WTC11 (cell line): Measurements from ENCODE around the gene RNU5B-1. TPM values are rescaled to one million over a fixed set of nuclear protein-coding genes. Genes with fewer than 3 reads are reported as not detected.

Source experiments
- ATAC-seq: fragments of 200-7000 bp; cut with Tn5 transposase; 2 replicates; pipeline ENCODE4 v1.10.0; 2021; ENCODE audit warnings: mild to moderate bottlenecking, moderate library complexity
- CTCF ChIA-PET: fragments of 300-600 bp; sonication (Branson Sonifier 250); formaldehyde crosslinking; loops from one replicate; lab custom pipeline; 2021; ENCODE audit warnings: antibody characterized with exemption; lab: Charles Lee
- POLR2A ChIA-PET: fragments of 350-600 bp; sonication (Branson Sonifier 250); formaldehyde crosslinking; loops from one replicate; lab custom pipeline; 2021; ENCODE audit warnings: antibody characterized with exemption; lab: Charles Lee
- DNase-seq: peaks from one replicate; pipeline ENCODE4 v3.0.0; 2021; ENCODE audit warnings: low spot score
- H3K27ac Mint-ChIP-seq: 2 replicates; pipeline ENCODE4 v1.8.0; 2021; ENCODE audit warnings: mixed read lengths
- H3K27me3 Mint-ChIP-seq: 2 replicates; pipeline ENCODE4 v1.8.0; 2021; ENCODE audit warnings: low read depth, mild to moderate bottlenecking, moderate library complexity, mixed read lengths
- H3K36me3 Mint-ChIP-seq: 2 replicates; pipeline ENCODE4 v1.8.0; 2021; ENCODE audit warnings: mixed read lengths
- H3K4me1 Mint-ChIP-seq: 2 replicates; pipeline ENCODE4 v1.8.0; 2022; ENCODE audit warnings: mixed read lengths
- H3K4me3 Mint-ChIP-seq: 2 replicates; pipeline ENCODE4 v1.8.0; 2021; ENCODE audit warnings: mild to moderate bottlenecking, moderate library complexity, mixed read lengths
- H3K9me3 Mint-ChIP-seq: 2 replicates; pipeline ENCODE4 v1.8.0; 2021; ENCODE audit warnings: mixed read lengths
- AFF4 ChIP-seq: sonication (generic); formaldehyde crosslinking; IDR thresholded peaks from 2 replicates; pipeline ENCODE4 v1.8.1; 2023; ENCODE audit warnings: mild to moderate bottlenecking, missing genetic modification reagents, borderline replicate concordance
- AR ChIP-seq: fragments of 250-450 bp; sonication (Bioruptor Pico); IDR thresholded peaks from 2 replicates; pipeline ENCODE4 v1.9.0; 2021; ENCODE audit warnings: mild to moderate bottlenecking
- ATF3 ChIP-seq: sonication (generic); formaldehyde crosslinking; conservative IDR thresholded peaks from 2 replicates; pipeline ENCODE4 v1.8.1; 2022; ENCODE audit warnings: mild to moderate bottlenecking, missing genetic modification reagents
- EMX1 ChIP-seq: fragments of 250-450 bp; sonication (Bioruptor Pico); IDR thresholded peaks from 2 replicates; pipeline ENCODE4 v1.8.0; 2021; ENCODE audit warnings: mild to moderate bottlenecking
- ERG ChIP-seq: fragments of 250-450 bp; sonication (Bioruptor Pico); IDR thresholded peaks from 2 replicates; pipeline ENCODE4 v1.8.0; 2021; ENCODE audit warnings: mild to moderate bottlenecking
- FOXK1 ChIP-seq: sonication (generic); formaldehyde crosslinking; IDR thresholded peaks from 2 replicates; pipeline ENCODE4 v1.8.0; 2022; ENCODE audit warnings: mild to moderate bottlenecking, moderate library complexity, missing genetic modification reagents
- GRHL2 ChIP-seq: fragments of 250-450 bp; sonication (Bioruptor Pico); IDR thresholded peaks from 2 replicates; pipeline ENCODE4 v1.8.0; 2022; ENCODE audit warnings: mild to moderate bottlenecking, moderate library complexity; ENCODE audit not compliant: insufficient replicate concordance, severe bottlenecking
- GTF2I ChIP-seq: fragments of 250-450 bp; sonication (Bioruptor Pico); conservative IDR thresholded peaks from 2 replicates; pipeline ENCODE4 v1.4.0; 2021; ENCODE audit warnings: mild to moderate bottlenecking
- KAT7 ChIP-seq: sonication (generic); formaldehyde crosslinking; IDR thresholded peaks from 2 replicates; pipeline ENCODE4 v1.8.1; 2023; ENCODE audit warnings: missing genetic modification reagents, mild to moderate bottlenecking, borderline replicate concordance
- MLX ChIP-seq: sonication (generic); formaldehyde crosslinking; IDR thresholded peaks from 2 replicates; pipeline ENCODE4 v1.8.1; 2023; ENCODE audit warnings: mild to moderate bottlenecking, missing genetic modification reagents, moderate library complexity
- MYBL2 ChIP-seq: sonication (generic); formaldehyde crosslinking; IDR thresholded peaks from 2 replicates; pipeline ENCODE4 v1.8.1; 2023; ENCODE audit warnings: mild to moderate bottlenecking, moderate library complexity, missing genetic modification reagents
- NFATC4 ChIP-seq: fragments of 250-450 bp; sonication (Bioruptor Pico); IDR thresholded peaks from 2 replicates; pipeline ENCODE4 v1.9.0; 2021; ENCODE audit warnings: mild to moderate bottlenecking
- NR1H2 ChIP-seq: sonication (generic); formaldehyde crosslinking; IDR thresholded peaks from 2 replicates; pipeline ENCODE4 v1.9.0; 2021; ENCODE audit warnings: mild to moderate bottlenecking, moderate library complexity, missing genetic modification reagents
- OVOL2 ChIP-seq: fragments of 250-450 bp; sonication (Bioruptor Pico); IDR thresholded peaks from 2 replicates; pipeline ENCODE4 v1.9.0; 2021; ENCODE audit warnings: mild to moderate bottlenecking, borderline replicate concordance
- TEAD1 ChIP-seq: sonication (generic); formaldehyde crosslinking; IDR thresholded peaks from 2 replicates; pipeline ENCODE4 v1.8.0; 2022; ENCODE audit warnings: mild to moderate bottlenecking, missing genetic modification reagents
- USF1 ChIP-seq: sonication (generic); formaldehyde crosslinking; IDR thresholded peaks from 2 replicates; pipeline ENCODE4 v1.8.0; 2022; ENCODE audit warnings: mild to moderate bottlenecking, missing genetic modification reagents
- ZNF263 ChIP-seq: sonication (generic); formaldehyde crosslinking; IDR thresholded peaks from 2 replicates; pipeline ENCODE4 v1.8.1; 2022; ENCODE audit warnings: low read depth, mild to moderate bottlenecking, moderate library complexity, missing genetic modification reagents
- ZNF396 ChIP-seq: fragments of 250-450 bp; sonication (Bioruptor Pico); IDR thresholded peaks from 2 replicates; pipeline ENCODE4 v1.8.0; 2021; ENCODE audit warnings: mild to moderate bottlenecking, moderate library complexity, borderline replicate concordance
- ZNF416 ChIP-seq: fragments of 250-450 bp; sonication (Bioruptor Pico); IDR thresholded peaks from 2 replicates; pipeline ENCODE4 v1.9.0; 2021; ENCODE audit warnings: mild to moderate bottlenecking, inconsistent platforms
- ZNF425 ChIP-seq: fragments of 250-450 bp; sonication (Bioruptor Pico); conservative IDR thresholded peaks from 2 replicates; pipeline ENCODE4 v1.9.0; 2021; ENCODE audit warnings: mild to moderate bottlenecking
- total RNA-seq: library from RNA; stranded (reverse); gene quantifications from 3 replicates; pipeline ENCODE4 v1.2.3, GENCODE V29; 2021

The RNU5B-1 gene
- total RNA-seq, 1 experiment from 2014 or later, result not detected

GRCh38 chr15:65329984-65330735 lies 25.7 kb downstream of the RNU5B-1 start:
- DNase-seq (no peak), ATAC-seq (peak; percentile 15)
- Mint-ChIP-seq H3K36me3 (peaks cover 23% of the 10 kb centered on the region), H3K27ac (no peak overlapping the region), H3K27me3 (no peaks in the 10 kb centered on the region), H3K9me3 (no peaks in the 10 kb centered on the region), H3K4me3 (no peak overlapping the region), H3K4me1 (peaks cover 30% of the 10 kb centered on the region)
- TF ChIP-seq ZNF396 (CRISPR knock-in tag) (no peak), ATF3 (CRISPR knock-in tag) (no peak), FOXK1 (CRISPR knock-in tag) (no peak), USF1 (no peak), ZNF425 (no peak)
- CTCF ChIA-PET, result interaction anchor here (0.6 to 2.2 kb wide), 7 partner anchors 8 to 281 kb away, joined by 3 to 14 read pairs (median 3); partner anchors contain the start of gene INTS14
- POLR2A ChIA-PET, result no interaction called here

- 0 out of 2 replicates have a peak overlapping the region, but pooled peaks have one; percentile 49 for H3K27ac Mint-ChIP-seq
- TF ChIP-seq AR (CRISPR knock-in tag) (no peak), GRHL2 (CRISPR knock-in tag) (no peak), OVOL2 (CRISPR knock-in tag) (no peak), GTF2I (no peak), ZNF263 (CRISPR knock-in tag) (no peak), MLX (no peak), ERG (CRISPR knock-in tag) (no peak), NR1H2 (CRISPR knock-in tag) (no peak), MYBL2 (CRISPR knock-in tag) (no peak), ZNF416 (CRISPR knock-in tag) (no peak), AFF4 (CRISPR knock-in tag) (no peak), KAT7 (CRISPR knock-in tag) (no peak), EMX1 (CRISPR knock-in tag) (no peak), NFATC4 (CRISPR knock-in tag) (no peak), TEAD1 (CRISPR knock-in tag) (no peak)
- TF ChIP-seq, all 79 proteins: peak for 0
- Mint-ChIP-seq H3K4me3 (no peak overlapping the region), H3K36me3 (peaks cover 23% of the 10 kb centered on the region), H3K4me1 (peaks cover 36% of the 10 kb centered on the region), H3K9me3 (no peaks in the 10 kb centered on the region), H3K27me3 (no peaks in the 10 kb centered on the region)
- ATAC-seq (no peak), DNase-seq (no peak)
- ChIA-PET CTCF (interaction anchor here (0.6 to 2.2 kb wide), 5 partner anchors 9 to 280 kb away, joined by 3 to 14 read pairs (median 3); partner anchors contain the start of gene INTS14), POLR2A (no interaction called here)
Observed at GRCh38 chr15:65330934-65331645, 26.6 kb downstream of the RNU5B-1 start.
